HCT116 (cell line): ENCODE results near the gene CPT1B. TPM values are rescaled to one million over a fixed set of nuclear protein-coding genes. Genes with fewer than 3 reads are reported as not detected.

Experiments
- ATAC-seq: fragments of 200-7000 bp; cut with Tn5 transposase; 2 replicates; pipeline ENCODE4 v1.9.1; 2020; ENCODE audit warnings: mild to moderate bottlenecking, moderate library complexity
- BruUV-seq: library from RNA; stranded (reverse); fragments of 400-500 nt; replicated peaks from 2 replicates; lab custom pipeline; 2021; lab: Mats Ljungman, UMichigan
- CTCF ChIA-PET: fragments of 300-600 bp; sonication (Branson Sonifier 250); formaldehyde crosslinking; loops from one replicate; lab custom pipeline; 2021; ENCODE audit warnings: antibody characterized with exemption; lab: Charles Lee
- POLR2A ChIA-PET: fragments of 300-600, 350-600 bp; sonication (Branson Sonifier 250); formaldehyde crosslinking; loops from one replicate; lab custom pipeline; 2021; ENCODE audit warnings: antibody characterized with exemption; lab: Charles Lee
- RAD21 ChIA-PET, 2 experiments: fragments of 300-600 bp; sonication (Branson Sonifier 250); formaldehyde crosslinking; loops; one replicate each; lab custom pipeline; 2023; ENCODE audit warnings: low total read pairs in 2 of 2; ENCODE audit not compliant: uncharacterized antibody in 2 of 2, unreplicated experiment in 2 of 2, low non-redundant PET in 1 of 2; lab: Charles Lee
- DNase-seq: peaks from one replicate; pipeline ENCODE4 v3.0.0-alpha.2; 2010; ENCODE audit warnings: low read depth, low spot score
- H2AFZ ChIP-seq: fragments of 200-600 bp; shearing (Covaris generic), sonication (generic); 2 replicates; pipeline ENCODE4 v1.6.1; 2017; ENCODE audit warnings: low read depth, mixed run types, mixed read lengths, antibody characterized with exemption, low read length; ENCODE audit not compliant: poor library complexity, severe bottlenecking
- H3K27ac ChIP-seq: 2 replicates; pipeline ENCODE4 v1.5.1; 2012; ENCODE audit warnings: low read depth, low read length
- H3K27me3 ChIP-seq: fragments of 200-600 bp; sonication (generic); 2 replicates; pipeline ENCODE4 v1.6.1; 2016; ENCODE audit warnings: mixed run types, low read length, mixed read lengths; ENCODE audit not compliant: insufficient read depth
- H3K36me3 ChIP-seq, 2 experiments: fragments of 200-500 bp in 1 of 2; fragments of 200-600 bp in 1 of 2; sonication (Bioruptor generic) in 1 of 2; sonication (generic) in 1 of 2; 2 replicates each; pipeline versions ENCODE4 v1.5.1 to v1.6.1; 2014 to 2016; ENCODE audit warnings: low read length in 2 of 2, inconsistent platforms in 1 of 2, mixed read lengths in 1 of 2, mixed run types in 1 of 2; ENCODE audit not compliant: insufficient read depth in 2 of 2, control insufficient read depth in 1 of 2
- H3K4me1 ChIP-seq, 2 experiments: fragments of 200-600 bp in 1 of 2; sonication (generic) in 1 of 2; 2 replicates each; pipeline versions ENCODE4 v1.5.1 to v1.6.1; 2012 to 2017; ENCODE audit warnings: low read length in 2 of 2, inconsistent platforms in 1 of 2, mild to moderate bottlenecking in 1 of 2, mixed read lengths in 1 of 2, mixed run types in 1 of 2, moderate library complexity in 1 of 2; ENCODE audit not compliant: insufficient read depth in 2 of 2, control insufficient read depth in 1 of 2
- H3K4me2 ChIP-seq: fragments of 200-600 bp; sonication (generic); 2 replicates; pipeline ENCODE4 v1.6.1; 2017; ENCODE audit warnings: mixed run types, low read length, mixed read lengths
- H3K4me3 ChIP-seq, 2 experiments: fragments of 200-600 bp in 1 of 2; sonication (generic) in 1 of 2; replicated peaks in 1 of 2; 2 replicates each; pipeline ENCODE4 v1.5.1; 2011 to 2016; ENCODE audit warnings: low read length in 2 of 2, control low read depth in 1 of 2, low read depth in 1 of 2, mild to moderate bottlenecking in 1 of 2, mixed read lengths in 1 of 2, mixed run types in 1 of 2
- H3K79me2 ChIP-seq: fragments of 200-600 bp; sonication (generic); 2 replicates; pipeline ENCODE4 v1.6.1; 2017; ENCODE audit warnings: mild to moderate bottlenecking, mixed run types, low read length, moderate library complexity, mixed read lengths; ENCODE audit not compliant: insufficient read depth
- H3K9ac ChIP-seq: fragments of 200-600 bp; sonication (generic); 2 replicates; pipeline ENCODE4 v1.6.1; 2016; ENCODE audit warnings: low read length, mixed read lengths
- H3K9me2 ChIP-seq: fragments of 200-600 bp; sonication (generic), shearing (Covaris generic); 2 replicates; pipeline ENCODE4 v1.6.1; 2017; ENCODE audit warnings: mixed run types, mild to moderate bottlenecking, moderate library complexity; ENCODE audit not compliant: insufficient read depth
- H3K9me3 ChIP-seq, 2 experiments: fragments of 200-500 bp in 1 of 2; fragments of 200-600 bp in 1 of 2; sonication (Bioruptor generic) in 1 of 2; sonication (generic) in 1 of 2; 2 replicates each; pipeline ENCODE4 v1.6.1; 2014 to 2017; ENCODE audit warnings: low read length in 2 of 2, mixed read lengths in 2 of 2, inconsistent platforms in 1 of 2, low read depth in 1 of 2, mild to moderate bottlenecking in 1 of 2, mixed run types in 1 of 2, moderate library complexity in 1 of 2; ENCODE audit not compliant: control insufficient read depth in 1 of 2, insufficient read depth in 1 of 2
- H4K20me1 ChIP-seq: fragments of 200-600 bp; sonication (generic), shearing (Covaris generic); 2 replicates; pipeline ENCODE4 v1.6.1; 2017; ENCODE audit warnings: mixed run types, mild to moderate bottlenecking, moderate library complexity; ENCODE audit not compliant: insufficient read depth
- CEBPB ChIP-seq: IDR thresholded peaks from 2 replicates; pipeline ENCODE4 v1.6.1; 2012; ENCODE audit warnings: low read depth
- CTCF ChIP-seq, 3 experiments: fragments of 200-600 bp in 1 of 3; sonication (generic) in 1 of 3; IDR thresholded peaks in 2 of 3; conservative IDR thresholded peaks in 1 of 3; 2 replicates each; pipeline ENCODE4 v1.5.1; 2012 to 2017; ENCODE audit warnings: low read depth in 2 of 3, low read length in 2 of 3, antibody characterized with exemption in 1 of 3, borderline replicate concordance in 1 of 3, control low read depth in 1 of 3, mild to moderate bottlenecking in 1 of 3, mixed read lengths in 1 of 3, mixed run types in 1 of 3, moderate library complexity in 1 of 3; ENCODE audit not compliant: insufficient read depth in 1 of 3
- JUND ChIP-seq: IDR thresholded peaks from 2 replicates; pipeline ENCODE4 v1.6.1; 2012
- RAD21 ChIP-seq: IDR thresholded peaks from 2 replicates; pipeline ENCODE4 v1.6.1; 2012; ENCODE audit warnings: low read depth, mild to moderate bottlenecking
- intact Hi-C: fragments of 100-400 bp; cut with micrococcal nuclease; formaldehyde crosslinking; loops from 2 replicates; pipeline ENCODE4 v1.10.0; 2022
- total RNA-seq: library from RNA; stranded (reverse); gene quantifications from one replicate; pipeline ENCODE4 v1.2.1, GENCODE V29; 2021; ENCODE audit not compliant: unreplicated experiment

Gene CPT1B
- total RNA-seq, 1 experiment from 2014 or later = 35.1 TPM

GRCh38 chr22:50521710-50522109 lies 56.5 kb downstream of the CPT1B start:
- RAD21 ChIA-PET = no interaction called here
- POLR2A ChIA-PET = no interaction called here

More at GRCh38 chr22:50521710-50522109, 56.5 kb downstream of the CPT1B start:
- ATAC-seq (no peak), DNase-seq (no peak)
- H3K79me2 ChIP-seq = peaks cover 36% of the 10 kb centered on the region
- no peaks in the 10 kb centered on the region for H4K20me1 ChIP-seq
- H2AFZ ChIP-seq = no peak overlapping the region
- no peak overlapping the region for H3K9ac ChIP-seq
- TF ChIP-seq CEBPB (no peak), JUND (no peak), RAD21 (no peak), CTCF (IDR thresholded peaks at IDR 0.05 in 2 of 3, conservative IDR thresholded peaks at IDR 0.05 in 1 of 3; ENCODE audit: borderline replicate concordance in 1 of 3, insufficient read depth in 1 of 3, low read depth in 2 of 3, low read length in 2 of 3) (no peak)
- H3K27ac ChIP-seq = no peak overlapping the region
- H3K36me3 ChIP-seq = peaks cover 5 to 30% of the 10 kb centered on the region in 2 experiments; a peak in 3 of 4 replicates
- no peak overlapping the region for H3K4me2 ChIP-seq
- H3K4me3 ChIP-seq = no peak overlapping the region
- H3K9me2 ChIP-seq = no peaks in the 10 kb centered on the region
- intact Hi-C loops = no loop called here
- BruUV-seq = no TSS peak
- no peaks in the 10 kb centered on the region for H3K9me3 ChIP-seq
- peaks cover 6 to 26% of the 10 kb centered on the region in 2 experiments; a peak in 3 of 4 replicates for H3K4me1 ChIP-seq
- H3K27me3 ChIP-seq = no peaks in the 10 kb centered on the region
- CTCF ChIA-PET = no interaction called here
